K562 (cell line): ENCODE data around the gene KIF26A. TPM values are rescaled to one million over a fixed set of nuclear protein-coding genes. Genes with fewer than 3 reads are reported as not detected.

ENCODE experiments used
- CTBP1 ChIP-seq: fragments of 450-650 bp; IDR thresholded peaks from 2 replicates; pipeline ENCODE4 v1.6.1; 2016; ENCODE audit warnings: borderline replicate concordance
- EHMT2 ChIP-seq: fragments of 450-650 bp; IDR thresholded peaks from 2 replicates; pipeline ENCODE4 v1.6.1; 2018; ENCODE audit warnings: antibody characterized with exemption
- MYNN ChIP-seq, 2 experiments: sonication (generic); formaldehyde crosslinking in 1 of 2; IDR thresholded peaks; 2 replicates each; pipeline versions ENCODE4 v1.5.0 to v1.6.1; 2016 to 2020; ENCODE audit warnings: antibody characterized with exemption in 1 of 2, missing genetic modification reagents in 1 of 2
- NR4A1 ChIP-seq, 2 experiments: fragments of 250-450 bp in 1 of 2; fragments of 450-650 bp in 1 of 2; sonication (Bioruptor Pico) in 1 of 2; IDR thresholded peaks; 2 replicates each; pipeline versions ENCODE4 v1.4.0 to v1.6.1; 2016 to 2020; ENCODE audit warnings: mild to moderate bottlenecking in 2 of 2, missing compliant biosample characterization in 1 of 2, missing genetic modification characterization in 1 of 2, moderate library complexity in 1 of 2
- RAD51 ChIP-seq: fragments of 450-650 bp; IDR thresholded peaks from 2 replicates; pipeline ENCODE4 v1.7.1; 2016; ENCODE audit warnings: low read depth, mild to moderate bottlenecking, borderline replicate concordance
- REST ChIP-seq, 2 experiments: fragments of 450-650 bp; formaldehyde crosslinking in 1 of 2; IDR thresholded peaks; 2 replicates each; pipeline versions ENCODE4 v1.4.0 to v1.6.1; 2014 to 2020; ENCODE audit warnings: mild to moderate bottlenecking in 2 of 2, borderline replicate concordance in 1 of 2, low read depth in 1 of 2
- TOE1 ChIP-seq, 2 experiments: fragments of 450-650 bp in 1 of 2; sonication (generic) in 1 of 2; formaldehyde crosslinking in 1 of 2; IDR thresholded peaks; 2 replicates each; pipeline versions ENCODE4 v1.7.1 to v1.8.0; 2016 to 2022; ENCODE audit warnings: borderline replicate concordance in 2 of 2, mild to moderate bottlenecking in 2 of 2, antibody characterized with exemption in 1 of 2, inconsistent platforms in 1 of 2, low read depth in 1 of 2, missing genetic modification reagents in 1 of 2, moderate library complexity in 1 of 2
- VEZF1 ChIP-seq: fragments of 200-800 bp; sonication (Bioruptor generic); IDR thresholded peaks from 2 replicates; pipeline ENCODE4 v1.6.1; 2017; ENCODE audit warnings: missing genetic modification characterization, missing compliant biosample characterization
- ZNF263 ChIP-seq: sonication (generic); formaldehyde crosslinking; IDR thresholded peaks from 2 replicates; pipeline ENCODE4 v1.8.0; 2022; ENCODE audit warnings: mild to moderate bottlenecking, missing genetic modification reagents, borderline replicate concordance
- ZNF584 ChIP-seq: fragments of 200-800 bp; sonication (Bioruptor generic); IDR thresholded peaks from 2 replicates; pipeline ENCODE4 v1.6.1; 2016; ENCODE audit warnings: low read depth, mild to moderate bottlenecking, missing genetic modification characterization, missing compliant biosample characterization
- ZZZ3 ChIP-seq: fragments of 450-650 bp; IDR thresholded peaks from 2 replicates; pipeline ENCODE4 v1.6.1; 2016; ENCODE audit warnings: antibody characterized with exemption, mild to moderate bottlenecking, moderate library complexity
- polyA plus RNA-seq, 8 experiments: library from polyadenylated mRNA; depleted of rRNA in 4 of 8; stranded (reverse) in 5 of 8; unstranded in 3 of 8; fragments of >200 nt; fragmentation: Nextera tagmentation in 2 of 8; fragmentation: Illumina TruSeq in 1 of 8; extraction: Ambion mirVana in 2 of 8; extraction: Trizol in 1 of 8; gene quantifications; 2 replicates each; pipeline versions ENCODE4 v1.2.1 to v1.2.3, GENCODE V29; 2011 to 2014; ENCODE audit warnings: inconsistent platforms in 1 of 8, missing spikeins in 1 of 8
- total RNA-seq, 7 experiments: library from RNA; depleted of rRNA in 6 of 7; stranded (reverse); fragments of >200 nt in 6 of 7; fragmentation: Illumina TruSeq in 2 of 7; extraction: Trizol in 2 of 7; gene quantifications; 2 replicates each; pipeline versions ENCODE4 v1.2.1 to v1.2.3, GENCODE V29; 2011 to 2021; ENCODE audit warnings: low replicate concordance in 1 of 7

Gene KIF26A
- total and polyA plus RNA-seq, 9 of the 15 experiments (the other 6 are each of a cell fraction or from before 2014, with no cell fraction given) = 0.04 TPM; not detected in 8

GRCh38 chr14:104158827-104159798, 20.7 kb downstream of the KIF26A start (continued):
- TF ChIP-seq VEZF1 (CRISPR knock-in tag) = peak; percentile 60
- TF ChIP-seq ZZZ3 = no peak
- peak; percentile 27 for TF ChIP-seq REST (IDR thresholded peaks at IDR 0.05; ENCODE audit: borderline replicate concordance)
- TF ChIP-seq REST (CRISPR knock-in tag; IDR thresholded peaks at IDR 0.05; ENCODE audit: low read depth) = no peak
- peak; percentile 92 for TF ChIP-seq CTBP1
- no peak for TF ChIP-seq EHMT2
- TF ChIP-seq MYNN (IDR thresholded peaks at IDR 0.05) = peak; percentile 62; the same call in 1 of the 2 replicates
- TF ChIP-seq MYNN (CRISPR knock-in tag; IDR thresholded peaks at IDR 0.05) = no peak
- 0 out of 2 replicates have a peak, but pooled peaks have one; percentile 42 for TF ChIP-seq ZNF584 (CRISPR knock-in tag)
- peak; percentile 27; the same call in 1 of the 2 replicates for TF ChIP-seq ZNF263 (CRISPR knock-in tag)
- peak; percentile 78; the same call in 1 of the 2 replicates for TF ChIP-seq TOE1 (IDR thresholded peaks at IDR 0.05; ENCODE audit: borderline replicate concordance)
- TF ChIP-seq TOE1 (CRISPR knock-in tag; IDR thresholded peaks at IDR 0.05; ENCODE audit: borderline replicate concordance, low read depth) = no peak
- TF ChIP-seq NR4A1 (CRISPR knock-in tag; IDR thresholded peaks at IDR 0.05) = no peak
- TF ChIP-seq NR4A1 (tag; IDR thresholded peaks at IDR 0.05) = peak; percentile 27; the same call in 1 of the 2 replicates
- TF ChIP-seq RAD51 = peak; percentile 81
